Activated naive CD4-positive, alpha-beta T cell treated with anti-CD3 and anti-CD28 coated beads, Interleukin-2, amount 10 ng/mL, durations not matched to agents 7 days and 5 days (primary cell): Measurements from ENCODE around the gene PARD3.

Source experiments
- CTCF ChIA-PET: fragments of 350-600 bp; sonication (Branson Sonifier 250); formaldehyde crosslinking; loops from one replicate; lab custom pipeline; 2021; ENCODE audit warnings: antibody characterized with exemption; lab: Charles Lee
- DNase-seq: peaks from one replicate; pipeline ENCODE4 v3.0.0-alpha.2; 2020
- H3K27ac Mint-ChIP-seq: one replicate; pipeline ENCODE4 v1.8.0; 2021; ENCODE audit warnings: mild to moderate bottlenecking, moderate library complexity, mixed read lengths
- H3K27me3 Mint-ChIP-seq: one replicate; pipeline ENCODE4 v1.8.0; 2021; ENCODE audit warnings: mild to moderate bottlenecking, mixed read lengths
- H3K36me3 Mint-ChIP-seq: one replicate; pipeline ENCODE4 v1.8.0; 2021; ENCODE audit warnings: mixed read lengths
- H3K4me1 Mint-ChIP-seq: one replicate; pipeline ENCODE4 v1.8.0; 2021; ENCODE audit warnings: mixed read lengths
- H3K4me3 Mint-ChIP-seq: one replicate; pipeline ENCODE4 v1.8.0; 2021; ENCODE audit warnings: mild to moderate bottlenecking, moderate library complexity, mixed read lengths
- H3K9me3 Mint-ChIP-seq: one replicate; pipeline ENCODE4 v1.8.0; 2021; ENCODE audit warnings: mixed read lengths

Gene PARD3

DNA sequence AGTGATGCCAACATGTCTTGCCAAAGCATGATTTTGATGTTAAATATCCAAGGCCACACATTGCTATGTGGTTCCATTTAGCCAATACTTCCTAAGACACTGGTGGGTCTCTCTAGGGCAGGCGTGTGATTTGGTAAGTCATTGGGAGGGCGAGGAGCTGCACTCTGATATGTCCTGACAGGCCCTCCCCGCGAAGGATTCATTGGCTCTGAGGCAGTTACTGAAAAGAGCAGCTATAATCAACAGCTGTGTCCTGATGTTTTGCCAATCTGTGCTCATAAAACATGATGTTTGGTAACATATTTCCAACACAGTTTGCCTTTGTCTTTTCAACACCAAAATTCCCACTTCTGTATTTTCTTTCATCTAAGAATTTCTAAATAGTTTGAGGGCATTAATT is 646.7 kb downstream of the PARD3 start:
- no peak overlapping the region for H3K27ac Mint-ChIP-seq
- H3K4me1 Mint-ChIP-seq = no peaks in the 10 kb centered on the region
- no peak for DNase-seq
- H3K36me3 Mint-ChIP-seq = no peaks in the 10 kb centered on the region
- CTCF ChIA-PET = no interaction called here
- no peaks in the 10 kb centered on the region for H3K9me3 Mint-ChIP-seq
- H3K27me3 Mint-ChIP-seq = no peaks in the 10 kb centered on the region
- H3K4me3 Mint-ChIP-seq = no peak overlapping the region

DNA sequence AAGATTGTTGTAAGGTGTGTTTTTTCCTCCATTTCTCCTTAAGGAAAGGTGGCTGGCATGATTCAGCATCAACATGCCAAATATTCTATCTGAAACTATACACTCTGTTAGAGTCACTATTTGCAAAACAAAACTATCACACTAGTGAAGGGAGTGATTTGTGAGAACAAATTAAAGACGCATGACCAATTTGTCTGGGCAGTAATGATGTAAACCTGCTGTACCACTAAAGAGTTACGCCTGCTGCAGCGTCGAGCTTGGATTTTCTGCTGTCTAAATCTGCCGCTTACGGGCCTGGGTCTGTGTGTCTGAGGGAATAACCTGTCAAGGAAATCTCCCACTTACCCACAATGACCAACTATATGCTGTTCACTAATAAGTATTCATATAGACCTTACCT is 648.3 kb downstream of the PARD3 start:
- CTCF ChIA-PET = no interaction called here
- no peaks in the 10 kb centered on the region for H3K9me3 Mint-ChIP-seq
- DNase-seq = no peak
- H3K4me3 Mint-ChIP-seq = no peak overlapping the region
- H3K27me3 Mint-ChIP-seq = no peaks in the 10 kb centered on the region
- H3K4me1 Mint-ChIP-seq = no peaks in the 10 kb centered on the region
- H3K36me3 Mint-ChIP-seq = no peaks in the 10 kb centered on the region
- H3K27ac Mint-ChIP-seq = no peak overlapping the region

DNA sequence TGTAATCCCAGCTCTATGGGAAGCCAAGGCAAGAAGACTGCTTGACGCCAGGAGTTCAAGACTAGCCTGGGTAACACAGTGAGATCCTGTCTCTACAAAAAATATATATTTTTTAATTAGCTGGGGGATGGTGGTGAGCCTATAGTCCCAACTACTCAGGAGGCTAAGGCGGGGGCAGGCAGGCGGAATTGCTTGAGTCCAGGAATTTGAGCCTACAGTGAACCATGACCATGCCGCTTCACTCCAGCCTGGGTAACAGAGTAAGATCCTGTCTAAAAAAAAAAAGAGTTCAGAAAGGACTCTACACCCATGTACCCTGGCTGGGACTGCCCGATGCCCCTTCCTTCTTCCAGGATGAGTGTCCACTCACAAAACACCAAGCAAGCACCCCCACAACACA is 648.7 kb downstream of the PARD3 start:
- no peak for DNase-seq
- H3K27me3 Mint-ChIP-seq = no peaks in the 10 kb centered on the region
- H3K4me1 Mint-ChIP-seq = no peaks in the 10 kb centered on the region
- CTCF ChIA-PET = no interaction called here
- H3K9me3 Mint-ChIP-seq = no peaks in the 10 kb centered on the region
- H3K27ac Mint-ChIP-seq = no peak overlapping the region
- no peak overlapping the region for H3K4me3 Mint-ChIP-seq
- H3K36me3 Mint-ChIP-seq = no peaks in the 10 kb centered on the region

DNA sequence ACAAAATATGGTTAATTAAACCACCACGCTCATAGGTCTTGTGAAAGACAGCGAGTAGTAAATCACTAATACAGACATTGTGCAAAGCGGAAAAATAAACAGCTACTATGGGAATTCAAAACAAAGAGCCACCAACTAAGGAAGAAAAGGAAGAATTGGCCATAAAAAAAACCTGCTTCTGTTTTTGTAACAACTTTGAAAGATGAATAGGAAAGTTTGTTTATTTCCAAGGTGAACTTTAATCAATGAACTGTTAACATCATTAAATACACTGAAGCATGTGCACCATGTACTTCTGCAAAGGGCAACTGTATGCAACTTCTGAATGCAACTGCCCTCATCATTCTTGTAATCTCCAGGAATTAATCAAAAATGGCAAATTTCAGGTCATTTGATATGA is 651.1 kb downstream of the PARD3 start:
- H3K27ac Mint-ChIP-seq = no peak overlapping the region
- no peaks in the 10 kb centered on the region for H3K9me3 Mint-ChIP-seq
- H3K27me3 Mint-ChIP-seq = peaks cover 4% of the 10 kb centered on the region
- no peak overlapping the region for H3K4me3 Mint-ChIP-seq
- no peak for DNase-seq
- CTCF ChIA-PET = no interaction called here
- no peaks in the 10 kb centered on the region for H3K4me1 Mint-ChIP-seq
- no peaks in the 10 kb centered on the region for H3K36me3 Mint-ChIP-seq

DNA sequence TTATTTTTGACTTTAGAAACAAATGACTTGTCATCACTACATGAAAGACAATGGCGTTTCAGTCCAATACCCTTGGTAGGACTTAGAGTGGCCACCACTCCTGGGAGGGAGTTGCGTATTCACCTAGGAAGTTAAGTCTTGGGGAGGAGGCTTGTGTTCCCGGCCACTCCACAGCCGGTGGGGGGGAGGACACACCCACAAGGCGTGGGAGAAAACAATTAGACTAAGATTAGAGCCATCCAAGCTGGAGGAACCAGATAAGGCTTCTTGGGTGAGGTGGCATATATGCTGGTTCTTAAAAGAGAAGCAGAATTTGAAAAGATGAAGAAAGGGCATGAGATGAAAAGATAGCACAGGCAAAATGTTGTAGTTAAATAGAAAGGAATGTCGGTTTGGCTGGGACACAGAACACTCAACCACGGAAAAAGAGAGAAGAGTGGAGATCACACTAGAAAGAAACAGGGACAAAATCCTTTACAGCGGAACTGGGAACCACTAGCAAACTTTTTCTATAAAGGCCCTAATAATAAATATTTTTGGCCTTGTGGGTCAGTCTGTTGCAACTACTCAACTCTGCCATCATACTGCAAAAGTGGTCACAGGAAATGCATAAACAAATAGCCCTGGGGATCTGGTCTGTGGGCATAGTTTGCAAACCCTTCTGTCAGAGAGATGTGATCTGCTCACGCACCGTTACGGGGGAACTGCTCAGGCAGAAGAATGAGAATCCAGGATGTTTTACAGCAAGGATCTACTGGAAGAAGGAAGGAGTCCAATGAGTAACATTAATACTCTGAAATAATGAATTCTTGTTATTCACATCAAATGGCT is 651.8 kb downstream of the PARD3 start:
- peaks cover 4% of the 10 kb centered on the region for H3K27me3 Mint-ChIP-seq
- no peaks in the 10 kb centered on the region for H3K9me3 Mint-ChIP-seq
- no peak for DNase-seq
- CTCF ChIA-PET = no interaction called here
- no peaks in the 10 kb centered on the region for H3K4me1 Mint-ChIP-seq
- H3K4me3 Mint-ChIP-seq = no peak overlapping the region
- no peaks in the 10 kb centered on the region for H3K36me3 Mint-ChIP-seq
- H3K27ac Mint-ChIP-seq = no peak overlapping the region

DNA sequence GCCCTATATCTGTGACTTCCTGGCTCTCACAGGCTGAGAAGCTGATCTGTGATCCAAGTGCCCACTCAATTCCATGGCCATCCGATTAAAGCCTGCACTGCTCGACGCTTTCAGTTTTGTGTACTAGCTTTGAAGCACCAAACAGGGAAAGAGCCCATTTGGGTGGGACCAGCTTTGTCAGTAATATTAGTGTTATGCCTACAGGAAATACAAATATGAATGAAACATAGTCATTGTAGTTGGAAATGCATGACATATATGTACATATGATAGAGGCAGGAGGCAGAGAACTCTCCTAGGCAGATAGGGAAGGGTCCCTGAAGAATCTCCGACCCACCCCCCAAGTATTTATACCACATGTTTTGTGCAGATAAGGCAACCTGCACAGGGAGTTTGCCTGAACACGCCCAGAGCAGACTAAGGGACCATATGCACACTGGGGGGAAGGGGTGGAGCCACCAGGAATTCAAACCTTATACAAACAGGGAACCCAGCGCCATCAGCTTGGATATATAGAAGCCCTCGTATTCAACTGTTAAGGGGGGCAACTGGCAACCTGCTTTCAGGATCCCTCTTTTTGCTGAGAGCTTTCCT is 653.2 kb downstream of the PARD3 start:
- Mint-ChIP-seq H3K4me3 (no peak overlapping the region), H3K9me3 (no peaks in the 10 kb centered on the region), H3K27me3 (peaks cover 4% of the 10 kb centered on the region), H3K27ac (no peak overlapping the region), H3K4me1 (no peaks in the 10 kb centered on the region), H3K36me3 (no peaks in the 10 kb centered on the region)
- DNase-seq = no peak
- CTCF ChIA-PET = interaction anchor here (0.7 kb wide), 1 partner anchor 18 kb away, joined by 3 read pairs; no protein-coding TSS in a partner anchor

DNA sequence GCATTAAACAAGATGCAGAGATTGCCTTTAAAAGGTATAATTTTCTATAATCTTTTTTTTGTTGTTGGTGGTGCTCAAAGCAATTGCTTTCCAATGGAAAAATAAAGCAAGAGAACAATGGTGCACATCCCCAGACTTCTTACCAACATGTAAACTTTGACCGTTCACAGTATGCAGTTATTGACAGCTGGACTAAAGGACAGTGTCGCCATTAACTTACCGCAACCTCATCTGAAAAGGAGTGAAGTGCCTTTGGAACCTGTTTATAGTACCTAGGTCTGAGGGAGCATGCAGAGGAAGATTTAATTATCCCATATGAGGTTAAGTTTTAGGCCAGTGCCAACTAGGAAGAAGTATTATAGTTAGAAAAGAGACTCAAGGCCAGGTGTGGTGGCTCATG is 654.5 kb downstream of the PARD3 start:
- CTCF ChIA-PET = no interaction called here
- H3K4me1 Mint-ChIP-seq = no peaks in the 10 kb centered on the region

DNA sequence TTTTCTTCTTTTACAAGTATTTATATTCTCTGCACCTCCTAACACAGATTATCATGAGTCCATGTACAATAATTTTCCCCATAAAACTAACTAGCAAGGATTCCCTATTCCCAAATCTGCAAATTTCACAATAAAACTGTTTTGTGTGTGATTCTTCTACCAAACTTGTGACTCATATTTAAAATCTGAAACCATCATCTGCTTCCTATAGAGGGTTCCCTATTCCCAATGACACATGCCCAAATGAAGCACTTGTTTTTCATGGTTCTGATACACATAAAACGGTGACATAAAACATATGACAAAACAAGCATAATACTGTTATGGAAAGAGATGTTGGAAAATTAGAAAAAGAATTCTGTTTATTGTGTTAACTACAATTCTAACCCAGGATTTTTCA is 657.6 kb downstream of the PARD3 start:
- H3K36me3 Mint-ChIP-seq = no peaks in the 10 kb centered on the region
- CTCF ChIA-PET = no interaction called here
- no peaks in the 10 kb centered on the region for H3K4me1 Mint-ChIP-seq
- no peaks in the 10 kb centered on the region for H3K9me3 Mint-ChIP-seq
- H3K27ac Mint-ChIP-seq = no peak overlapping the region
- no peak overlapping the region for H3K4me3 Mint-ChIP-seq
- DNase-seq = no peak
- peaks cover 4% of the 10 kb centered on the region for H3K27me3 Mint-ChIP-seq

More for the DNA sequence above, 654.5 kb downstream of the PARD3 start:
- Mint-ChIP-seq H3K36me3 (no peaks in the 10 kb centered on the region), H3K4me3 (no peak overlapping the region), H3K27ac (no peak overlapping the region), H3K27me3 (peaks cover 4% of the 10 kb centered on the region), H3K9me3 (no peaks in the 10 kb centered on the region)
- DNase-seq = no peak

DNA sequence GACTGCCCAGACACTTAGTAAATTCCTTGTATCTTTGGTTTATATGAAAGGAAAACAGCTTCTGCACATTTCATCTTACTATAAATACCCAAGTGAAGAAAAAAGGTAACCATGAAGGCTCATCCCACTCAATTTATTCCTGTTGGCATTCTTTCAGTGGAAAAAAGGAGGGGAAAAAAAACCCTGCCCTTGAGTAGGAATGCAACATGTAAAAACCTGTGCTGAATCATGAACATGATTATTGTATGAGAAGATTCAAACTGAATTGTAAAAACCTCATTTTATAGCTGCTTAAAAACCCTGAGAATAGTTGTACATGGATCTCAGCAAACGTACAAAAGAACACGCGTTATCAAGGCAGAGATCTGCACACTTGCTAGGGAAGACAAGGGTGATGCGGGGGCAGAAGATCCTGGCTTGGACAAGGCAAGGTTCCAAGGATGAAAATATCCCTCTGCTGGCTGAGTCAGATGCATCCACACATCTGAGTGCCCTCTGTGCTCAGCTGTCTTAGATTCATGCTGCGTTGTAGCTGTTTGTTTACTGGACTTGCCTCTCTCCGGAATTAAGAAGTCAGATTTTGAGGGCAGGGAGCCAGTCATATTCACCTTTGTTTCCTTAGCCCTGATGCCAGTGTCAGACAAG is 658.2 kb downstream of the PARD3 start:
- Mint-ChIP-seq H3K27ac (no peak overlapping the region), H3K4me1 (no peaks in the 10 kb centered on the region), H3K36me3 (no peaks in the 10 kb centered on the region), H3K4me3 (no peak overlapping the region), H3K27me3 (peaks cover 4% of the 10 kb centered on the region), H3K9me3 (no peaks in the 10 kb centered on the region)
- CTCF ChIA-PET = no interaction called here
- DNase-seq = no peak

DNA sequence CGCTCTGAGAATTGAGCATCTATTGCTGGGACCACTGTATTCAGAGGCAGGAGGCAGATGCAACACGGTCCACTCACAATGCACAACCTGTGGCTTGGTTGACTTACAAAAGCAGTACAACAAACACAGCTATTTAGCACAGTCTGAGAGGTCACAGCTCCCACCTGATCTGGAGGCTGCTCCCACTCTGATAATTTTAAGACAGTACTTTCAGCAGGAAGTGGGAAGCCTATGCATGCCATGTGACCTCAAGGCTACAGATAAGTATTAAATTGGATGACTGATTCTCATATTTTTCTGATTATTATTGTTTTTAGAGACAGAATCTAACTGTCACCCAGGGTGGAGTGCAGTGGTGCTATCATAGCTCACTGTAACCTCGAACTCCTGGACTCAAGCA is 659.3 kb downstream of the PARD3 start:
- Mint-ChIP-seq H3K27ac (no peak overlapping the region), H3K9me3 (no peaks in the 10 kb centered on the region), H3K4me3 (no peak overlapping the region), H3K27me3 (no peaks in the 10 kb centered on the region), H3K4me1 (no peaks in the 10 kb centered on the region), H3K36me3 (no peaks in the 10 kb centered on the region)
- CTCF ChIA-PET = no interaction called here
- no peak for DNase-seq

DNA sequence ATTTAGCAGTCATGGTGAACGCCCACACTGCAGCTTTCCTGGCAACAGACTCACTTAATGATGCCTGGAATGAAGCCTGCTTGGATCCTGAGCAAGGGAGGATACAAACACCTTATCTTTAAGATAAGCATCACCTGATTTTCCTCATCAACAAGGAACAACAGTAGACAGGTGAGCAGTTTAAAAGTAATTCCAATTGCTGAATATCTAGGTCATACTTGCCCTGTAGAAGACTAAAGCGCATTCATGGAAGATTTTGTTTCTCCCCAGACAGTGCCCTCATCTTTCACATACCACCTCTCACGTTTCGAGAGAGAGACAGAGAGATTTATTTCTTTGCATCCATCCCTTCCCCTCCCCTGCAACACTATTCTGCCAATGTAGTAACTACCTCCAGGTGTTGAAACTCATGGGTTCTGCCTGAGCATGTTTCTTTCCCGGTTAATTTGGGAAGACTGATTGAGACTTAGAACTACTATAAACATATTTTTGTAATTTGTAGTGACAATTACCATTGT is 660.7 kb downstream of the PARD3 start:
- DNase-seq = no peak
- no peaks in the 10 kb centered on the region for H3K36me3 Mint-ChIP-seq
- CTCF ChIA-PET = no interaction called here
- H3K27ac Mint-ChIP-seq = no peak overlapping the region
- H3K4me1 Mint-ChIP-seq = no peaks in the 10 kb centered on the region
- no peak overlapping the region for H3K4me3 Mint-ChIP-seq
- H3K9me3 Mint-ChIP-seq = no peaks in the 10 kb centered on the region
- H3K27me3 Mint-ChIP-seq = no peaks in the 10 kb centered on the region

DNA sequence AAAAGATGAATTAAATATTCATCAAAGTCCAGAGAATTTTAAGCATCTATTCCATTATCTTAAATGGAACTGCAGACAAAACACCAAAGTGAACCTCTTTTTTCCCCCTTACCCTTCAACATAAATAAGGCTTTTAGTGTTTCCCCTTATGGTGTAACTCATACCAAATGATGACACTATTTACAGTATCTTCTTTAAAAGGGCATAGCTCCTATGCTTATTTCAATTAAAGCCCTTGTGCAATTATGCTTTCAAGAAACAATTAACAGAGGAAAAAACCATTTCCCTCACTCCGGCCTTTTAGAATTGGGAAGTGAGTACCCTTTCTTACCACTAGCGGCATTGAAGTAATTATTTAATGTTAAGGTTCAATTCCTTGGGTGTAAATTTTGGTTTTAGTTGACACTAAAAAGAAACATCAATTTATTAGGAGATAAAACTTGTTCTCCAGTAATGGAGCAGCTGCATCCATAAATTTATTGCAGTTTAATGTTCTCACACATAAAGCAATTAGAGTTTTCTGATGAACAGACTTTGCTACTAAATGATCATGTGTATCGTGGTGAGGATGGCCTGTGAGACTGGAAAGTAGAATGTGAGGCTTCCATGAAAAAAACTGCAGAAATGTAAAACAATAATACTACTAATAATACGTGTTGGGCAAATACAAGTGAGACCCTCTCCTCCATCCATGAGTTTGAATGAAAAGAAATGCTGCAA is 661.3 kb downstream of the PARD3 start:
- no peak for DNase-seq
- no peaks in the 10 kb centered on the region for H3K9me3 Mint-ChIP-seq
- H3K4me1 Mint-ChIP-seq = no peaks in the 10 kb centered on the region
- H3K36me3 Mint-ChIP-seq = no peaks in the 10 kb centered on the region
- H3K4me3 Mint-ChIP-seq = no peak overlapping the region
- no peak overlapping the region for H3K27ac Mint-ChIP-seq
- CTCF ChIA-PET = no interaction called here
- H3K27me3 Mint-ChIP-seq = no peaks in the 10 kb centered on the region

DNA sequence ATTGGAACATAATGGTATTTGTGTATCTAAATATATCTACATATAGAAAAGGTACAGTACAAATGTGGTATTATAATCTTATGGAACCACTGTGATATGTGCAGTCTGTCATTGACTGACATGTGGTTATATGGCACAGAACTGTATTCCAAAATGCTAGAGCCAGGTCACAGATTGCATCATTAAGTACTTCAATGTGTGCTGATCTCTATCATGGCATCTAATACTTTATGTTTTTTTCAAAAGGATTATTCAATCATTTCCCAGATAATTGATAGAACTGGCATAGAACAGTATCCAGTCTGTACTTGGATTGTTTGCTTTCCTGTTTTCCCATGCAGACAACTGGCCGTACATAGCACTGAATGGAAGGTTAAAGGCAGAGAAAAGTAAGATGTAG is 662.7 kb downstream of the PARD3 start:
- H3K27ac Mint-ChIP-seq = no peak overlapping the region
- no peak overlapping the region for H3K4me3 Mint-ChIP-seq
- H3K27me3 Mint-ChIP-seq = no peaks in the 10 kb centered on the region
- no peak for DNase-seq
- no peaks in the 10 kb centered on the region for H3K36me3 Mint-ChIP-seq
- no peaks in the 10 kb centered on the region for H3K4me1 Mint-ChIP-seq
- CTCF ChIA-PET = no interaction called here
- H3K9me3 Mint-ChIP-seq = no peaks in the 10 kb centered on the region

DNA sequence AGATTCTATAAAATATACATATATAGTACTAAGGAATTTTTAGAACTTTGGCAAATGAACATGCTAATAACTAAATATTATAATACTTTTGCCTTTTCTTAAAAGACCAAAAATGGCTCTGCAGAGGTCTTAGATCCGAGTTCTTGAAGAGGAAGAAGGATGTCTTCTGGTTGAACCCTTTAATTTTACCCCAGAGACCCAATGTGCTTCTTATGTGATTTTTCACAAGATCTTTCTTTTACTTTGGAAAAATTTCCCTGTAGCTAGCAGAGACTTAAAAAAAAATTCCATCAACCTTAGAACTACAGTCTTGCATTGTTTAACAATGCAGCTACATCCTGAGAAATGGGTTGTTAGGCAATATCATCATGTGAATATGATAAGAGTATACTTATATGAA is 663.2 kb downstream of the PARD3 start:
- no peak for DNase-seq
- Mint-ChIP-seq H3K4me1 (no peaks in the 10 kb centered on the region), H3K9me3 (no peaks in the 10 kb centered on the region), H3K4me3 (no peak overlapping the region), H3K27ac (no peak overlapping the region), H3K27me3 (no peaks in the 10 kb centered on the region), H3K36me3 (no peaks in the 10 kb centered on the region)
- CTCF ChIA-PET = no interaction called here
